GM13976 (cell line): ENCODE results near the gene AGXT.

ENCODE experiments used
- DNase-seq: peaks from one replicate; pipeline ENCODE4 v3.0.0; 2012; ENCODE audit warnings: low spot score
- in situ Hi-C: fragments of 300-500 bp; cut with MboI; formaldehyde crosslinking; loops from one replicate; pipeline ENCODE4 v1.12.0; 2022; ENCODE audit warnings: low sequenced_read_pairs, mixed read lengths, inconsistent platforms; ENCODE audit not compliant: unreplicated experiment
- TF ChIP-seq, protein P1 (sequence below): IDR thresholded peaks from 2 replicates; pipeline ENCODE4 v1.5.1; 2012; ENCODE audit warnings: borderline replicate concordance, mild to moderate bottlenecking; ENCODE audit not compliant: insufficient read depth; ENCODE audit errors: extremely low read depth, missing control alignments, control extremely low read depth

AGXT gene

DNA sequence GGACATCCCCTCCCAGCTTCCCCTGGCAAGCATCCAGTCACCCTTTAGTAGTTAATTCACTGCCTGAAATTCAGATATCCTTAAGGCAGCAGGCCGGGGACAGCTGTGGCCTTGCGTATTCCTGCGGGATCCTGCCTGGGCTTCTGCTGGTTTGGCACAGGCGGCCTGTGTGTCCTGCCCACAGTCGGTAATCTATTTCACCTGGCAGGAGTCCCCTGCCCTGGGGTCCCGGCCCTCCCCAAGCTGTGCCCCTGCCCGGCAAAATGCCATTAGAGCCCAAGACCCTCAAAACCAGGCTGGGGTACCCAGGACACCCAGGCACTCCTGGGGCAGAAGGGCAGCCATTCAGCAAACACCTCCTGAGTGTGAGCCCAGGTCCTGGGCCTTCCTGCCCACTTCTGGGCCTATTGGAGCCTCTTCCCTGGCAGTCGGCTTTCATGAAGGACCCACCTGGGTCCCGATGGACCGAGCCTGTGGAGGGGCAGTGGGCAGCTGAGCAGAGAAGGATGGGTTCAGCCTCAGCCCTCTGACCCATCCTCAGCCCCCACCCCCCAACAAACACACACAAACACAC, 49.1 kb downstream of the AGXT start:
- DNase-seq, result no peak
- TF ChIP-seq, protein P1, sequence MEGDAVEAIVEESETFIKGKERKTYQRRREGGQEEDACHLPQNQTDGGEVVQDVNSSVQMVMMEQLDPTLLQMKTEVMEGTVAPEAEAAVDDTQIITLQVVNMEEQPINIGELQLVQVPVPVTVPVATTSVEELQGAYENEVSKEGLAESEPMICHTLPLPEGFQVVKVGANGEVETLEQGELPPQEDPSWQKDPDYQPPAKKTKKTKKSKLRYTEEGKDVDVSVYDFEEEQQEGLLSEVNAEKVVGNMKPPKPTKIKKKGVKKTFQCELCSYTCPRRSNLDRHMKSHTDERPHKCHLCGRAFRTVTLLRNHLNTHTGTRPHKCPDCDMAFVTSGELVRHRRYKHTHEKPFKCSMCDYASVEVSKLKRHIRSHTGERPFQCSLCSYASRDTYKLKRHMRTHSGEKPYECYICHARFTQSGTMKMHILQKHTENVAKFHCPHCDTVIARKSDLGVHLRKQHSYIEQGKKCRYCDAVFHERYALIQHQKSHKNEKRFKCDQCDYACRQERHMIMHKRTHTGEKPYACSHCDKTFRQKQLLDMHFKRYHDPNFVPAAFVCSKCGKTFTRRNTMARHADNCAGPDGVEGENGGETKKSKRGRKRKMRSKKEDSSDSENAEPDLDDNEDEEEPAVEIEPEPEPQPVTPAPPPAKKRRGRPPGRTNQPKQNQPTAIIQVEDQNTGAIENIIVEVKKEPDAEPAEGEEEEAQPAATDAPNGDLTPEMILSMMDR, result no peak
- in situ Hi-C loops, result no loop called here

DNA sequence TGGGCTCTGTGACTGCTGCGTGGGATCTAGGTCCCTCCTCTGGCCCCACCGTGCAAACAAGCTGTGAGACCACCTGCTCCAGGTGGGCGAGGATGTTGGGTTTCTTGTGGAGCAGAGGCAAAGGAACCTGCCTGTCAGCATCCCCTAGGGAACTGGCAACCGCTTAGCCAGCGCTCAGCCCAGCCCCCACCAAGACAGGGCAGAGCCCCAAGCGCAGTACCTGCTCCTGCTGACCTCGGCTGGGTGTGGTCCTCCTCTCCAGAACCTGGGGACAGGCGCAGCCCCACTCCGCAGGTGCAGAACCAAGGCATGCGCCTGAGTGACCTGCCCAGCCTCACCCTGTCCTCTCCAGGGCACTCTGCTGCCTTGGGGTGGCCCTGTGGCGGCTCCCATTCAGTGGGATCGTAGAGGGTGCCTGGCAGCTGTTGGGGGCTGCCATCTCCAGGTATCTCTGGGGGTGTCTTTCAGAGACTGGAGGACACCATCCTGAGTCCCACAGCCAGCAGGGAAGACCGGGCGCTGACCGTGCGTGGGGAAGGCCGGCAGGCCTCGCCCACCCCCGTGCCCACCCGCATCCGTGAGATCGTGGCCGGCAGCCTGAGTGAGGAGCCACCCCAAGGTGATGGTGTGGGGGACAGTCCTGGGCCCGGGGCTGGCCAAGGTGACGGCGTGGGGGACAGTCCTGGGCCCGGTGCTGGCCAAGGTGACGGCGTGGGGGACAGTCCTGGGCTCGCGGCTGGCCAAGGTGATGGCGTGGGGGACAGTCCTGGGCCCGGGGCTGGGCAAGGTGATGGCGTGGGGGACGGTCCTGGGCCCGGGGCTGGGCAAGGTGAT, 49.9 kb downstream of the AGXT start:
- no peak for DNase-seq
- TF ChIP-seq, protein P1, result no peak

DNA sequence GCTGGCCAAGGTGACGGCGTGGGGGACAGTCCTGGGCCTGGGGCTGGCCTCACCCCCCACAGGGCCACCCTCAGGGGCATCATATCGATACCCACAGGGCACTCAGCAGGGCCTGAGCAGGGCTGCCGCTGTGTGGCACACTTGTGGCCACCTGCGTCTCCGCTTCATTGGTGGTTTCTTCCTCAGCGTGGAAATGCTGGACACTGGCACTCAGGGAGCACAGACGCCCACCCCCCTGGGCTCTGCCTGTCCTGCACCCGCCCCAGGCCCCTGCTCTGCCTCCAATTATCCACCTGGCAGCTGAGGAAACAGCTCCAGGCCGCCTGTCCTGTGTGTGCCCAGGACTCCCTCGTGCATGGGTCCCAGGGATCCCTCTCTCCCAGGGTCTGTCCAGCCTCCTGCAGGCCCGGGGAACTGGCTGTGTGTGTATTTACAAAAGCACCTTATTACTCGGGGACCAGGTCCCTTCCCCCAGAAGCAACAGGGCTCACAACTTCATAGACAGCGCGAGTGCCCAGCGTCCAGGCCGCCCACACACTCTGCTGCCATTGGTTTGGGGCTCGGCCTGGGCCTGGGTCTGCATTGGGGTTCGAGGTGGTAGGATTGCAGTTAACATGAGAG, 50.6 kb downstream of the AGXT start:
- DNase-seq, result no peak
- in situ Hi-C loops, result no loop called here
- TF ChIP-seq, protein P1, result no peak

More for the DNA sequence above, 49.9 kb downstream of the AGXT start:
- in situ Hi-C loops, result no loop called here

DNA sequence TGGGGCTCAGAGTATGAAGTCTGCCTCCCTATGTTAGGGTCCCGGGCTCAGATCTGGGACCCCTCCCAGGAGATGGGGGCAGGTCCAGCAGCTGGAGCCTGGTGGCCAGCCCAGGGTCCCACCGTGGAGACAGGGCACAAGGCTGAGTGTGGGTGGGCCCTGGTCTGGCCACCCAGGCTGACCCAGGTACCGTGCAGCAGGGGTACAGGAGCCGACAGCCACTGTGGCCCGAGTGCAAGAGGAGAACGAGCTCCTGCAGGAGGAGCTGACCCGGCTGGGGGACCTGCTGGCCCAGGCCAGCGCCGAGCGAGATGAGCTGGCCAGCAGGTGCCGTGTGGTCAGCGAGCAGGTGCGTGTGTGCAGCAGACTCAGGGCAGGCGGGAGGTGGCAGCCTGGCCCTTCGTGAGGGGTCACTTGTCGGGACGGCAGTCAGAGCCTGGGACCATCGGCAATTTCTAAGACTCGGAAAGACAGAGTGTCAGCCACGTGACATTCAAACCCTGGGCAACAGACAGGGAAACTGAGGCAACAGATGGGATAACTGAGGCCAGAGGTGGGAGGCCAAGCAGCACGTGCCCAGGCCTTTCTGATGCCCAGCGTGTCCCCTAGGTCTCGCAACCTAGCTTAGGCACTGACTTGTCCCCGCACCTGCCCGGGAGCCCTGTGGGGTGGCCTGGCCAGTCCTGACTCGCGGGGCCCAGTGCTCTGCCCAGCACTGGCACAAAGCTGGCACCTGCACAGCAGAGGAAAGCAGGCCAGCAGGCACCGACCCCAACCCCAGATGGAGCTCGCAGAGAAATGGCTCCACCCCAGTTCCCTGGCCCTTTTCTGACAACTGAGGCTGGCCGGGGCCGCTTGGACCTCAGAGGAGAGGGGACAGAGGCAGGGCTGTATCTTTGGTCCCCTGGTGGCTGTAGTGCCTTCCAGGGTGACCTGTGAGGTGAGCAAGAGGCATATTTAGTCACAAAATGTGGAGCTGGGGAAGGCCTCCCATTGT, 51.5 kb downstream of the AGXT start:
- TF ChIP-seq, protein P1, result no peak
- DNase-seq, result no peak
- in situ Hi-C loops, result no loop called here

DNA sequence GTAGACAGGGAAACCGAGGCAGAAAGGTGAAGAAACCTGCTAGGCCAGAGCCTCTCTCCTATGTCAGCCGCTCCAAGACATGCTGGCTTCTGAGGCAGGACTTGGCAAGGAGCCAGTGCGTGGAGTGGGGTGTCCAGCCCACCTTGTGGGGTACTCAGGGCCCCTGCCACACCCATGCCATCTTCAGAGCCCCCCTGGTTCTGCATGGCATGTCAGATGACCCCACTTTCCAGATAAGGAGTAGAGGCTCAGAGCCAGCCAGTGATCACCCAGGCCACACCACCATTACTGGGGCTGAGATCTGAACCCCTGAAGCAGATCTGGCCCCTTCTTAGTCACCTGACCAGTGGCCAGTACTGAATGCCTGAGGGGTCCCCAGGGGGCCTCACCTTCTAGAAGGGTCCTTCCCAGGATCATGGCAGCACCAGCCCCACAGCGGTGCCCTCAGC, 52.2 kb downstream of the AGXT start:
- no peak for DNase-seq
- TF ChIP-seq, protein P1, result no peak
- in situ Hi-C loops, result no loop called here
